GM18870 (cell line): ENCODE data around the gene OSTM1.
"Not testable (repeated sequence)": the region's sequence is repeated elsewhere in the genome, so short reads cannot be mapped to it uniquely, and the experiment has no call there.

ENCODE experiments used
- ATAC-seq: cut with Tn5 transposase; IDR thresholded peaks from one replicate; pipeline ENCODE4 v1.9.1; 2021; ENCODE audit warnings: moderate library complexity; ENCODE audit not compliant: unreplicated experiment

The OSTM1 gene

DNA sequence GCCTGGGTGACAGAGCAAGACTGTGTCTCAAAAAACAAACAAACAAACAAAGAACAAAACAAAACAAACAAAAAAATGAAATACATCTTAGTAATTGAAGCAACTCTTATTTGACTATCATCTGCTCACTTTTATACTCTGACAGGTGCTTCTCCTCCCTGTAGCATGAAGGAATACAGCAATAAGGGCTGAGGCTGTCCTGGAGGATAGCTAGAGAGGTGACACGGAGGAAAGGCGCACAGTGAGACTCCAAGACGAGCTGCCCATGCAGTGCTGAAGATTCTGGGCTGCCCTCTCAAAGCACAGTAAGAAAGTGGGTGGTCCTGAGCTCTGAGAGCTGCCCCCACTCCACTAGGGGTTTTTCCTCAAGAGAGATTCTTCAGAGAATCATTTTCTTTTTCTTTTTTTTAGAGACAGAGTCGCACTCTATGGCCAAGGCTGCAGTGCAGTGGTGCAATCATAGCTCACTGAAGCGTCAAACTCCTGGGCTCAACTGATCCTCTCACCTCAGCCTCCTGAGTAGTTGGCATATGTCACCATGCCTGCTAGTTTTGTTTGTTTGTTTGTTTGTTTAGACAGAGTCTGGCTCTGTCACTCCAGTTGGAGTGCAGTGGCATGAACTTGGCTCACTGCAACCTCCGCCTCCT lies 50.0 kb downstream of the OSTM1 start:
- no peak for ATAC-seq

DNA sequence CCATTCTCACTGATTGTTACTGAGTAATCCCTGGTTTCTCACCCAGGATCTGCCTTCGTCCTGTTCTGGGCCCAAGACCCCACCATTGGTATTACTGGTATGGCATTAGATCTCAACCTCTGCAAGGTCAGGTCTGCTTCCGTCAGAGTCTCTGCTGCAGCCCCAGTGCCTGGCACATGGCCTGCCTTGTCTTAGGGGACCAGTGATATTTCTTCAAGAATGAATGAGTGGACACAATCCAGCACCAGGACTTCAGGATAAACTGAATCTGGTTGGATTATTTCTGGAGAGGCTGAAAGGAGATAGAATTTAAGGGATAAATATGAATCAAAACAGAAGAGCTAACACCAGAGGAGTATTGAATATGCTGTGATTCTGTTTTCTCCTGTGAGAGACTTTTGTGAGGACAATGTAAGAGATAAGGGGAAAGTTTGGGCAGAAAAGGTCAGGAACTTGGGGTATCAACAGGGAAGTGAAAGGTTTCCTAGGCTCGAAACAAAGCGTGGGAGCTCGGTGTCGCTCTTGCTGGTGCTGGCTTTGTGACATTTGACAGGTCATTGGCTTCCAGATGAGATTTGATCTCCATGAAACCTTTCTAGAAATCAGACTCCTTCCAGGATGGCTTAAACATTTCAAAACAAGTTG lies 53.9 kb downstream of the OSTM1 start:
- ATAC-seq = no peak

DNA sequence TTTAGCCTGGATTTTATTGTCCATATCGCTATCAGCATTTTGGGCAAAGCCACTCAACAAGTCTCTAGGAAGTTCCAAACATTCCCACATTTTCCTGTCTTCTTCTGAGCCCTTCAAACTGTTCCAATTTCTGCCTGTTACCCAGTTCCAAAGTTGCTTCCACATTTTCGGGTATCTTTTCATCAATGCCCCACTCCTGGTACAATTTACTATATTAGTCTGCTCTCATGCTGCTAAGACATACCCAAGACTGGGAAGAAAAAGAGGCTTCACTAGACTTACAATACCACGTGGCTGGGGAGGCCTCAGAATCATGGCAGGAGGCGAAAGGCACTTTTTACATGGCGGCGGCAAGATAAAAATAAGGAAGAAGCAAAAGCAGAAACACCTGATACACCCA lies 58.3 kb downstream of the OSTM1 start:
- ATAC-seq = not testable (repeated sequence)

DNA sequence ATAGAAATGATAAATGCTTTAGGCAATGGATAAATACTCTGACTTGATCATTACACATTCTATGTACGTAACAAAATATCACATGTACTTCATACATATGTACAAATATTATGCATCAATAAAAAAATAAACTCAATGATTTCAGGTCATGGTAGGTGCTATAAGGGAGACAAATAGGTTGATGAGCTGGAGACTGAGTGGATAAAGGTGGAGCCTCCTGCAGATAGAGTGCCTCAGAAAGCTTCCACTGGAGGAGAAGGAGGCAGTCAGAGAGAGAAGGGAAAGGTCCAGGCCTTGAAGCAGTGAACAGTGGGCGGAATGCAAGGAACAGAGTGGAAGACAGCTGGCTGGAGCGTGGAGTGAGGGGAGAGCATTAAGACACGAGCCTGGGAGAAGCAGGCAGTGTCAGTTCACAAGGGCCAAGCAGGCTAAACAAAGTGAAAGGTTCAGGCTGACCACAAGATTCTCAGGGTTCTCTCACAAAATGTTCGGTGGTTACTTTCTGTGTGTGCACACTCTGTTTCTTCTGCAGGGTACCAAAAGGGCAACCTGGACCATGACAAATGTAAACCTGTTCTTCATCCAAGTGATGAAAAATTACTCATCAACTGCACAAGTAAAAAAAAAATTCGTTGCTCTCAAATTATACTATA lies 60.6 kb downstream of the OSTM1 start:
- ATAC-seq = no peak

DNA sequence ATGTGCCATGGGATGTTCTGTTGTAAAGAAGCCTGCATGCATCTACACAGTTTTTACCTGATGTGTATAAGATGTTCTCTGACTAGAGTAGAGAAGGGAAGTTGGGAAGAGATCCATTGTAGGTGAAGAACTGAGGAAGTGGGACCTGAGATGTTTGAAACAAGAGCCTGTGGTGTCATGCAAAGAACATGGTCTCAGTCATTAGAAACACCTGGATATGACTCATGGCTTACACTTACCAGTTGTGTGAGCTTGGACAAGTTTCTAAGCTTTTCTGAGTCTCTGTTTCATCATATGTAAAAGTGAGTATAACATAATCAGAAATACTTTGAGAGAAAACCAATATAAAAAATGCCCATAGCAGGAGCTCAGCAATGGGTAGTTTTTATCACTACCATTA lies 64.6 kb downstream of the OSTM1 start:
- ATAC-seq = no peak

DNA sequence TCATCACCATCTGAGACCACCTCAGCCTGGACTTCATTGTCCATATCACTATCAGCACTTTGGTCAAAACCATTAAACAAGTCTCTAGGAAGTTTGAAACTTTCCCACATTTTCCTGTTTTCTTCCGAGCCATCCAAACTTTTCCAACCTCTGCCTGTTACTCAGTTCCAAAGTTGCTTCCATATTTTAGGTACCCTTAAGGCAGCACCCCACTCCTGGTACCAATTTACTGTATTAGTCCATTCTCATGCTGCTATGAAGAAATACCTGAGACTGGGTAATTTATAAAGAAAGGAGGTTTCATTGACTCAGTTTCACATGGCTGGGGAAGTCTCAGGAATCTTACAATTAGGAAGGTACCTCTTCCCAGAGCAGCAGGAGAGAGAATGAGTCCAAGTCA lies 65.3 kb downstream of the OSTM1 start:
- not testable (repeated sequence) for ATAC-seq

DNA sequence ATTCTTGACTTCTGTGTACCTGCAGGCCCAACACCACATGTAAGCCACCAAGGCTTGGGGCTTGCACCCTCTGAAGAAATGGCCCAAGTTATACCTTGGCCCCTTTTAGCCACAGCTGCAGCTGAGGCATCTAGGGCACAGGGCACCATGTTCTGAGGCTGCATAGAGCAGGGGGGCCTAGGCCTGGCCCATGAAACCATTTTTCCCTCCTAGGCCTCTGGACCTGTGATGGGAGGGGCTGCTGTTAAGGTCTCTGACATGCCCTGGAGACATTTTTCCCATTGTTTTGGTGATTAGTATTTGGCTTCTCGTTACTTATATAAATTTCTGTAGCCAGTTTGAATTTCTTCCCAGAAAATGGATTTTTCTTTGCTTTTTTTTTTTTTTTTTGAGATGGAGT lies 66.2 kb downstream of the OSTM1 start:
- ATAC-seq = no peak

DNA sequence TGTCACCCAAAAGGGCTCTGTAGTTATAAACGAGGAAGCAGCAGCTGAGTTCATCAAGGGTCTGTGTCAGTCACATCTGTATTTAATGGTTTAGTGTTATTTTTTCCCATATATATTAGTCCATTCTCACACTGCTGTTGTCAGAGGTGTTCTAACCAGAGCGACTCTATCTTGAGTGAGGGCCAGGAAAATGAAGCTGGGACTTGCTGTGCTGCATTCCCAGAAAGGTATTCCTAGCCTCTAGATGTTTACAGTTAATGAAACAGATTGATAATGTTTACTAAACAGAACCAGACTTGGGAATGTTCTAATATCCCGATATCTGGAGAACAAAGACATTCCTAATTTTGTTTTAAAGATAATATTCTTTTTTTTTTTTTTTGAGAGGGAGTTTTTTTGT lies 68.6 kb downstream of the OSTM1 start:
- ATAC-seq = no peak

DNA sequence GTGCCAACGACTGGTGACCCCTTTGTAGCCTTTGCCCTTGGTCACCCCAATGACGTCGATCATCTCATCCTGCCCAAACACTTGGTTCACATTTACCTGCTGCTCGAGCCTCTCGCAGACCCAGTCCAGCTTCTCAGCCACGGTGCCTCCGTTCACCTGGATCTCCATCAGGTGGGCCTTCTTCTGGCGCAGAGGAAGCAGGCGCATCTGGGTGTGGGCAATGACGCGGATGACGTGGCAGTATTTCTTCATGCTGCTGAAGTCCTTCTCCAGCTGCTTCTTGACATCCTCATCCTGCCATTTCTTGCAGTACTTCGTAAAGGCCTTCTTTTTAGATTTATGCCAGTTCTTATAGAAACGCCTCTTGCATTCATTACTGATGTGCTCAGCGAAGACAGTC lies 69.7 kb downstream of the OSTM1 start:
- no peak for ATAC-seq

DNA sequence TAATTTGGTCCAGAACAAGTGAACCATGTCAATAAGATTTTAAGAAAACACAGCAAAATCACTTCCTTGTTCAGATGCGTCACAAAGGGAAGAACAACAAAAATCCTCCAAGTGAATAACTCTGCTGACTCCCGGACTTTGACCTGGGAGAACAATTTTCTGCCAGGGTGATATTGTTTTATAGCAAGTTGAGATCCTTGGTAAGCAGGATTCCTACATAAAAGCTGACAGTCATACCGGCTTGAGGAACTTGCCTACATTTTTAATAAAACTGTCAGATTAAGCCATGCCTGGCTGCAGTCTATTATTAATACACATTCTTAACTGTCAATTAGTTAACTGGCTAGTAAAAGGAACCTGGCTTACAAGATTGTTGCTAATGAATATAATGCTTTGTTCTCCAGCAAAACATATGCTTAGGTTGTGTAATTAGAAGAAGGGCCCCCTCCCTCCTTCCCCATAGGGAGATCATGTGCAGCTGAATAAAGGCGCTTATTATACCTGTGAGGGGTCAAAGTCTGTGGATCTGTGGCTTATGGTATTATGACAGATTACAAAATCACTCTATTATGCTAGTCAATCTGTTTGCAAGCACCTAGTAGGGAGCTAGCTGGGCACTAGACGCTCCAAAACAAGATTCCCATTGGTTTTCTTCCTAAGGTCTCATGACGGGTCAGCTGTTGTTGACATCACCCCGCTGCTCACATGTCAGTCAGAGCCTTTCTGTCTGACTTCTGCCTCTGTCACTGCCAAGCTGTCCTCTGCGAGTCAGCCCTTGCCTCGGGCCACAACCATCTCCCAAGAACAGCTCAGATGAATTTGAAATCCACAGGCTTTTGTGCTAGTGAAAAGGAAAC lies 71.9 kb downstream of the OSTM1 start:
- no peak for ATAC-seq

DNA sequence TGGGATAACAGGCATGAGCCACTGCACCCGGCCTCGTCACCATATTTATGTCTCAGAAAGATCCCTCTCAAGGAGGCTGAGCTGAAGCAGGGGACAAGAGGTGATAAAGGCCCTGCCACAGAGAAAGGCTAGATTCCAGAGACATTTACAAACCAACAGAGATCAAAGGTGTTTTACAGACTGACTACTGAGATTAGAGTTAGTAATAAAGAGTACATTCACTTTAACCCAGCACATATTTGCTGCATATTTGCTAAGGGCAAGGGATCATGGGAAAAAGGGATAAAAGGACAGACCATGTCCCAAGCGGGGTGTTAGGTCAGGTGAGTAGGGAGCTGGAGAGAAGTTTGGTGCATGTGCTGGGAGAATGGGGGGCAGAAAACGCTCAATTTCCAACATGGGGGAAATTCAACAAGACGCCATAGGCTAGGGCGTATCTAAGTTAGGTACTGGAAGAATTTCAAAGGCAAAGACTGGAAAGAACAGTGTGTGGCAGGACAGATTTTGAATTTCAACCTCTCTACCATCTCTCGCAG lies 72.8 kb downstream of the OSTM1 start:
- no peak for ATAC-seq

DNA sequence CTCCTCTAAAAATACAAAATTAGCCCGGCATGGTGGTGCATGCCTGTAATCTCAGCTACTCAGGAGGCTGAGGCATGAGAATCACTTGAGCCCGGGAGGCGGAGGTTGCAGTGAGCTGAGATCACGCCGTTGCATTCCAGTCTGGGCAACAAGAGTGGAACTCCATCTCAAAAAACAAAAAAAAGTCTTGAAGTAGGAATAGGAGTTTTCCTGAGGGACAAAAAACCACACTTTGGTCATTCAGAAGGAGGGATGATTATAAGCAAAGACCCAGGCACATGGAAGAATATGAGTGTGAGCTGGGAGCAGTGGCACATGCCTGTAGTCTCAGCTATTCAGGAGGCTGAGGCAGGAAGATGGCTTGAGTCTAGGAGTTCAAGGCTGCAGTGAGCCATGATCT lies 74.3 kb downstream of the OSTM1 start:
- ATAC-seq = not testable (repeated sequence)

DNA sequence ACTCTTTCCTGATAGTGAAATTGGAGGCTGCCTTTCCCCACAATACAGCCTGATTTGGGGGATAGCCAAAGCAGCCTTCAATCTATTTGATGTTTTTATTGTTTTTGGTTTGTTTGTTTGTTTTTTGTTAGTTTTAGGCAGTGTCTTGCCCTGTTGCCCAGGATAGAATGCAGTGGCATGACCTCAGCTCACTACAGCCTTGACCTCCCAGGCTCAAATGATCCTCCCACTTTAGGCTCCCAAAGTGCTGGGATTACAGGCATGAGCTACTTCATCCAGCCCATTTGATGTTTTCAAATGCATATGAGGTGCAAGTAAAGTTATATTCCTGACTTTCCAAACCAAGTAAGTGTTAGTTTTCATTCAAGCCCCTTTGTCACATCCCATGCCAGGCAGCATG lies 75.2 kb downstream of the OSTM1 start:
- no peak for ATAC-seq

DNA sequence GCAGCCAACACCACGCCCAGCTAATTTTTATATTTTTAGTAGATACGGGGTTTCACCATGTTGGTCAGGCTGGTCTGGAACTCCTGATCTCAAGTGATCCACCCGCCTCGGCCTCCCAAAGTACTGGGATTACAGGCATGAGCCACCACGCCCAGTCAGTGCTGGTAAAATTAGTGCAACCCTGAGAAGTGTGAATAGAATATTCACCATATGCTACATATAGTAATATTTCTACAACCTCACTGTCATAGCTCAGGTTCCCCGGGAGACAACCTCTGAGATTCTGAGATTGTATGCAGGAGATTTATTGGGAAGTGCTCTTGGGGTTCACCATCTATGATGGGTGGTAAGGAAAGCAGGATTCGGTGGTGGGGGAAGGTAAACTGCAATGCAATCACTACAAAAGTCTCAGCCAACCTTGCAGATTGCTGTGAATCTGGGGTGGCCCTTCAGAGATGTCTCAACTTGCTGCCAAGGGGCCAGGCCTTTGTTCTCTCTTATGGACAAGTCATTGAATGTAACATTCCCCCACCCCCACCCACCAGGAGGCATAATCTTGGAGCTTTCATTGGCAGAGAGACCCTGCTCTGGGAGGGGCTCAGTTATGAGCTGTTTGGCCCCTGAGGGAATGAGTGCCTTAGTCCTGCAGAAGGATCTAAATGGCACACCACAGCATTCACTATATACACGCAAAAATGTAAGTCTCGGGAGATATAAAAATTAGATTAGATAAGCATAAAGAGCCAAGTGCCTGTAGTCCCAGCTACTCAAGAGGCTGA lies 82.6 kb downstream of the OSTM1 start:
- no peak for ATAC-seq
